K562 (cell line): ENCODE results near the gene PLEKHM3. TPM values are rescaled to one million over a fixed set of nuclear protein-coding genes. Genes with fewer than 3 reads are reported as not detected.
A peak's percentile ranks its signal among the peaks of the same experiment; 100 is the strongest.

Source experiments
- ATAC-seq: fragments of 200-7000 bp; cut with Tn5 transposase; 3 replicates; pipeline ENCODE4 v1.9.1; 2020; ENCODE audit warnings: moderate library complexity
- BruUV-seq: library from RNA; stranded (reverse); fragments of 400-500 nt; replicated peaks from 2 replicates; lab custom pipeline; 2021; lab: Mats Ljungman, UMichigan
- CTCF ChIA-PET: fragments of 300-600 bp; formaldehyde crosslinking; extraction: SDS; loops from one replicate; lab custom pipeline; 2021; ENCODE audit warnings: low intra/inter-chr PET ratio; lab: Yijun Ruan, JAX
- POLR2A ChIA-PET: fragments of 300-600, 350-650 bp; sonication (Branson Sonifier 250); formaldehyde crosslinking; extraction: SDS; loops from one replicate; lab custom pipeline; 2021; ENCODE audit warnings: antibody characterized with exemption, inconsistent platforms; lab: Yijun Ruan, JAX
- DNase-seq, 4 experiments: peaks; one replicate each; pipeline versions ENCODE4 v3.0.0 to v3.0.0-alpha.2; 2011 to 2018; ENCODE audit warnings: low spot score in 3 of 4, mixed read lengths in 3 of 4; ENCODE audit errors: extremely low read depth in 1 of 4
- FAIRE-seq: peaks from 2 replicates; lab custom pipeline; 2011; peaks lifted over from hg19 to GRCh38; lab: Jason Lieb, UNC
- H2AFZ ChIP-seq: 2 replicates; pipeline ENCODE4 v1.6.0; 2011; ENCODE audit warnings: low read depth, low read length, control low read depth, inconsistent platforms
- H3K27ac ChIP-seq: fragments of 200-600 bp; 3 replicates; pipeline ENCODE4 v1.8.0; 2011; ENCODE audit warnings: low read depth, mild to moderate bottlenecking, control low read depth, inconsistent platforms, low read length, moderate library complexity, mixed read lengths; ENCODE audit errors: extremely low read depth
- H3K27me3 ChIP-seq, 2 experiments: fragments of 300-600 bp in 1 of 2; 2 replicates in 1 of 2; 3 replicates in 1 of 2; pipeline versions ENCODE4 v1.6.0 to v1.8.0; 2011; ENCODE audit warnings: inconsistent platforms in 2 of 2, low read length in 2 of 2, mild to moderate bottlenecking in 1 of 2, mixed read lengths in 1 of 2, moderate library complexity in 1 of 2; ENCODE audit not compliant: control insufficient read depth in 2 of 2, insufficient read depth in 2 of 2
- H3K36me3 ChIP-seq: fragments of 300-600 bp; 3 replicates; pipeline ENCODE4 v1.8.0; 2011; ENCODE audit warnings: mild to moderate bottlenecking, low read length, inconsistent platforms; ENCODE audit not compliant: control insufficient read depth, insufficient read depth
- H3K4me1 ChIP-seq, 2 experiments: fragments of 200-600 bp in 1 of 2; replicated peaks in 1 of 2; 2 replicates in 1 of 2; 3 replicates in 1 of 2; pipeline versions ENCODE4 v1.5.1 to v1.8.0; 2011; ENCODE audit warnings: inconsistent platforms in 2 of 2, low read length in 2 of 2, mild to moderate bottlenecking in 1 of 2, mixed read lengths in 1 of 2, moderate library complexity in 1 of 2; ENCODE audit not compliant: control insufficient read depth in 2 of 2, insufficient read depth in 2 of 2
- H3K4me2 ChIP-seq: 2 replicates; pipeline ENCODE4 v1.6.1; 2011; ENCODE audit warnings: low read length, control low read depth, inconsistent platforms, mixed read lengths; ENCODE audit not compliant: insufficient read depth
- H3K4me3 ChIP-seq: fragments of 200-600 bp; sonication (generic), shearing (Covaris generic); 2 replicates; pipeline ENCODE4 v1.5.1; 2016; ENCODE audit warnings: control low read depth, inconsistent platforms
- H3K79me2 ChIP-seq: fragments of 200-600 bp; 3 replicates; pipeline ENCODE4 v1.8.0; 2011; ENCODE audit warnings: low read length, inconsistent platforms; ENCODE audit not compliant: control insufficient read depth, insufficient read depth
- H3K9ac ChIP-seq, 2 experiments: 2 replicates each; pipeline versions ENCODE4 v1.6.0 to v1.6.1; 2011; ENCODE audit warnings: low read depth in 2 of 2, low read length in 2 of 2, control low read depth in 1 of 2, inconsistent platforms in 1 of 2, mild to moderate bottlenecking in 1 of 2, mixed read lengths in 1 of 2; ENCODE audit not compliant: insufficient read depth in 1 of 2
- H3K9me1 ChIP-seq: one replicate; pipeline ENCODE4 v1.6.0; 2011; ENCODE audit warnings: inconsistent platforms, mild to moderate bottlenecking, low read length, moderate library complexity; ENCODE audit not compliant: control insufficient read depth, insufficient read depth
- H3K9me3 ChIP-seq: replicated peaks from 2 replicates; pipeline ENCODE4 v1.5.1; 2011; ENCODE audit warnings: low read depth, low read length, inconsistent platforms; ENCODE audit not compliant: control insufficient read depth, insufficient read depth
- H4K20me1 ChIP-seq: replicated peaks from 2 replicates; pipeline ENCODE4 v1.6.1; 2011; ENCODE audit warnings: low read length, inconsistent platforms, mixed read lengths; ENCODE audit not compliant: control insufficient read depth, insufficient read depth
- MAZ ChIP-seq, 2 experiments: fragments of 450-650 bp in 1 of 2; sonication (generic) in 1 of 2; formaldehyde crosslinking; IDR thresholded peaks in 1 of 2; conservative IDR thresholded peaks in 1 of 2; 2 replicates each; pipeline versions ENCODE4 v1.4.0 to v1.5.0; 2020; ENCODE audit warnings: mild to moderate bottlenecking in 1 of 2, missing genetic modification reagents in 1 of 2
- ZBTB11 ChIP-seq, 3 experiments: fragments of 200-800 bp in 1 of 3; fragments of 250-450 bp in 1 of 3; fragments of 450-650 bp in 1 of 3; sonication (Bioruptor Pico) in 1 of 3; sonication (Bioruptor generic) in 1 of 3; formaldehyde crosslinking in 1 of 3; IDR thresholded peaks; 2 replicates each; pipeline versions ENCODE4 v1.6.1 to v1.8.0; 2016 to 2022; ENCODE audit warnings: mild to moderate bottlenecking in 2 of 3, missing genetic modification characterization in 2 of 3, missing compliant biosample characterization in 1 of 3, moderate library complexity in 1 of 3
- WGBS: fragments of 100-300 bp; shearing (Covaris generic); methylation state at CpG from one replicate; pipeline ENCODE4 v1.1.6; 2016; ENCODE audit warnings: low coverage, mixed read lengths; ENCODE audit not compliant: insufficient coverage; ENCODE audit errors: missing lambda C conversion rate; 5-methylcytosine and 5-hydroxymethylcytosine counted together
- in situ Hi-C: fragments of 300-500 bp; cut with MboI; formaldehyde crosslinking; loops from 4 replicates; pipeline ENCODE4 v1.15.0; 2018; ENCODE audit warnings: inconsistent platforms, mixed read lengths
- intact Hi-C: fragments of 100-400 bp; cut with micrococcal nuclease; formaldehyde crosslinking; loops from 2 replicates; pipeline ENCODE4 v1.14.2; 2022
- polyA plus RNA-seq, 8 experiments: library from polyadenylated mRNA; depleted of rRNA in 4 of 8; stranded (reverse) in 5 of 8; unstranded in 3 of 8; fragments of >200 nt; fragmentation: Nextera tagmentation in 2 of 8; fragmentation: Illumina TruSeq in 1 of 8; extraction: Ambion mirVana in 2 of 8; extraction: Trizol in 1 of 8; gene quantifications; 2 replicates each; pipeline versions ENCODE4 v1.2.1 to v1.2.3, GENCODE V29; 2011 to 2014; ENCODE audit warnings: inconsistent platforms in 1 of 8, missing spikeins in 1 of 8
- total RNA-seq, 7 experiments: library from RNA; depleted of rRNA in 6 of 7; stranded (reverse); fragments of >200 nt in 6 of 7; fragmentation: Illumina TruSeq in 2 of 7; extraction: Trizol in 2 of 7; gene quantifications; 2 replicates each; pipeline versions ENCODE4 v1.2.1 to v1.2.3, GENCODE V29; 2011 to 2021; ENCODE audit warnings: low replicate concordance in 1 of 7

Gene PLEKHM3
- total and polyA plus RNA-seq, 9 of the 15 experiments (the other 6 are each of a cell fraction or from before 2014, with no cell fraction given): 0.24 to 1.6 (median 1.0) TPM

DNA sequence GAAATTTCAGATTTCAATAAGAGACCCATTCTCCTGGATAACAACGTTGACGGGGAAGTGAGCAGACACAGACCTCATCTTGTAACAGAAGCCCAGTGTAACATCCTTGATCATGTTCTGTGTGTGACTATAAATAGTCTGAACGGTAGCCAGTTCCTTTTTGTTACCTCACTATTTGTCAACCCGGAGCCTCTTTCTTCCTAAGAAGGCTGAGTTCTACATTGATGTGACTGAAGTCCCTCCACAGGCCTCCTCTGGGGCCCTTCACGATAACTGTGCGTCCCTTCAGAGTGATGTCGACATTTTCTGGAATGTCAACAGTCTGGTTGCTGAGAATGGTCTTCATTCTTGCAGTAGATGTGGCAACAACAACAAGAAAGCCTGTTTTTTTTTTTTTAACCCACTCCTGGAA, 6.3 kb upstream of the PLEKHM3 start:
- no peak overlapping the region for H3K9ac ChIP-seq
- FAIRE-seq: no peak

More for the DNA sequence above, 6.3 kb upstream of the PLEKHM3 start:
- H3K4me3 ChIP-seq: no peak overlapping the region
- H3K4me2 ChIP-seq: no peak overlapping the region
- in situ Hi-C loops: no loop called here
- 10% methylated on average over 7 of the region's 7 CpGs for WGBS
- ATAC-seq (no peak), DNase-seq (no peak)
- no TSS peak for BruUV-seq
- H4K20me1 ChIP-seq: no peaks in the 10 kb centered on the region
- H2AFZ ChIP-seq: peak overlapping the region; percentile 40; the same call in 1 of the 2 replicates
- POLR2A ChIA-PET: interaction anchor here (0.6 kb wide), 1 partner anchor 394 kb away, joined by 3 read pairs; no protein-coding TSS in a partner anchor
- H3K27me3 ChIP-seq: no peaks in the 10 kb centered on the region
- CTCF ChIA-PET: no interaction called here
- H3K36me3 ChIP-seq: no peaks in the 10 kb centered on the region
- H3K4me1 ChIP-seq: no peaks in the 10 kb centered on the region; a peak in 1 of 5 replicates
- H3K9me1 ChIP-seq: no peaks in the 10 kb centered on the region
- no peaks in the 10 kb centered on the region for H3K79me2 ChIP-seq
- intact Hi-C loops: loop anchor here (5.0 to 10.0 kb wide), 2 partner anchors 41 to 167 kb away; no protein-coding TSS in a partner anchor
- TF ChIP-seq ZBTB11 (CRISPR knock-in tag; IDR thresholded peaks at IDR 0.05): 0 out of 6 replicates have a peak, but pooled peaks of 1 of the 3 experiments have one; percentile 25
- TF ChIP-seq MAZ (CRISPR knock-in tag; conservative IDR thresholded peaks at IDR 0.05 in 1 of 2, IDR thresholded peaks at IDR 0.05 in 1 of 2): no peak
- 0 out of 2 replicates have a peak, but pooled peaks cover 2% of the 10 kb centered on the region for H3K9me3 ChIP-seq
- no peak overlapping the region for H3K27ac ChIP-seq
